Measurements from ENCODE around the gene DYNLT4. TPM values are rescaled to one million over a fixed set of nuclear protein-coding genes. Genes with fewer than 3 reads are reported as not detected.

Gene DYNLT4
- total and polyA plus RNA-seq, 2 of the 13 experiments (the other 11 are each of a cell fraction or from before 2014, with no cell fraction given), result 0.77 TPM; not detected in 1

GRCh38 chr1:44799770-44800584, 7.2 kb downstream of the DYNLT4 start, which contains the start of gene PLK3 (continued):
- TF ChIP-seq CTCF (CRISPR knock-in tag; IDR thresholded peaks at IDR 0.05), result peak; percentile 98
- 0 out of 2 replicates have a peak, but pooled peaks have one; percentile 47 for TF ChIP-seq ZFP41 (CRISPR knock-in tag; IDR thresholded peaks at IDR 0.05; ENCODE audit: borderline replicate concordance)
- TF ChIP-seq CEBPB (IDR thresholded peaks at IDR 0.05; ENCODE audit: borderline replicate concordance, low read depth, low read length), result peak; percentile 45
- 0 out of 2 replicates have a peak, but pooled peaks have one; percentile 48 for TF ChIP-seq NFIC (IDR thresholded peaks at IDR 0.05; ENCODE audit: low read length)
- 0 out of 2 replicates have a peak, but pooled peaks have one; percentile 45 for TF ChIP-seq NR2F2 (IDR thresholded peaks at IDR 0.05; ENCODE audit: borderline replicate concordance, low read depth)
- no peak for TF ChIP-seq NFIB (CRISPR knock-in tag; IDR thresholded peaks at IDR 0.05; ENCODE audit: borderline replicate concordance)
- TF ChIP-seq DNMT3B (CRISPR knock-in tag; conservative IDR thresholded peaks at IDR 0.05), result 0 out of 2 replicates have a peak, but pooled peaks have one; percentile 62
- TF ChIP-seq PCBP1 (IDR thresholded peaks at IDR 0.05; ENCODE audit: borderline replicate concordance, low read depth, low read length), result peak; percentile 88
- 0 out of 2 replicates have a peak, but pooled peaks have one; percentile 56 for TF ChIP-seq ZFP90 (CRISPR knock-in tag; IDR thresholded peaks at IDR 0.05; ENCODE audit: borderline replicate concordance)
- TF ChIP-seq ZNF333 (CRISPR knock-in tag; IDR thresholded peaks at IDR 0.05; ENCODE audit: borderline replicate concordance), result 0 out of 2 replicates have a peak, but pooled peaks have one; percentile 82
- TF ChIP-seq, protein P1, sequence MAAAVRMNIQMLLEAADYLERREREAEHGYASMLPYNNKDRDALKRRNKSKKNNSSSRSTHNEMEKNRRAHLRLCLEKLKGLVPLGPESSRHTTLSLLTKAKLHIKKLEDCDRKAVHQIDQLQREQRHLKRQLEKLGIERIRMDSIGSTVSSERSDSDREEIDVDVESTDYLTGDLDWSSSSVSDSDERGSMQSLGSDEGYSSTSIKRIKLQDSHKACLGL (CRISPR knock-in tag; IDR thresholded peaks at IDR 0.05), result peak; percentile 90
- TF ChIP-seq ZNF800 (CRISPR knock-in tag; IDR thresholded peaks at IDR 0.05), result no peak
- no peak for TF ChIP-seq HMGA1 (CRISPR knock-in tag; conservative IDR thresholded peaks at IDR 0.05)
- TF ChIP-seq ZNF747 (CRISPR knock-in tag; IDR thresholded peaks at IDR 0.05; ENCODE audit: borderline replicate concordance), result 0 out of 2 replicates have a peak, but pooled peaks have one; percentile 60
- peak; percentile 75; the same call in 1 of the 2 replicates for TF ChIP-seq GATAD2A (CRISPR knock-in tag; IDR thresholded peaks at IDR 0.05)
